ENCODE results near the gene CHMP3. TPM values are rescaled to one million over a fixed set of nuclear protein-coding genes. Genes with fewer than 3 reads are reported as not detected.
"Not testable (repeated sequence)": the region's sequence is repeated elsewhere in the genome, so short reads cannot be mapped to it uniquely, and the experiment has no call there.

CHMP3 gene
- total and polyA plus RNA-seq, 8 donors = 25.7 to 87.6 (median 70.9) TPM

DNA sequence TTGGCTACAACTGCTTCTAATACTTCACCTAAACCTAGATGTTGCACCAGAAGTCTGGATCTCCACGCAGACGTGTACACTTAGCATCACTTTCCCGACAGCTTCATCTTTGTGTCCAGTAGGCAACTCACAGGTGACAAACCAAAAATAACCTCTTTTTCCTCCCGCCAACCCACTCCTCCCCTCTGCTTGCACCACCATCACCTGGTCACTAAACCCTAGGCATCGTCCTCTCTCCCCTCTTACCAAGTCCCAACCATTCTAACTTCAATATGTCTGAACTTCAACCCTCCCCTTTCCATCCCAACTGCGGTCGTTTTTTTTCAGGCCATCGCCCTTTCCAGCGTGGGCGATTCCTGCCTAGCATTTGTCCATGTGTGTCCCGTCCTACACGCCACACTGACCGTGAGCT, 413 bp upstream of the CHMP3 start:
- ATAC-seq (no peak), FAIRE-seq (no peak), DNase-seq (no peak)
- 74 to 80% methylated on average over 13 of the region's 13 CpGs for WGBS, 2 donors
- no peaks in the 10 kb centered on the region for H3K27me3 ChIP-seq
- TF ChIP-seq, protein P1, sequence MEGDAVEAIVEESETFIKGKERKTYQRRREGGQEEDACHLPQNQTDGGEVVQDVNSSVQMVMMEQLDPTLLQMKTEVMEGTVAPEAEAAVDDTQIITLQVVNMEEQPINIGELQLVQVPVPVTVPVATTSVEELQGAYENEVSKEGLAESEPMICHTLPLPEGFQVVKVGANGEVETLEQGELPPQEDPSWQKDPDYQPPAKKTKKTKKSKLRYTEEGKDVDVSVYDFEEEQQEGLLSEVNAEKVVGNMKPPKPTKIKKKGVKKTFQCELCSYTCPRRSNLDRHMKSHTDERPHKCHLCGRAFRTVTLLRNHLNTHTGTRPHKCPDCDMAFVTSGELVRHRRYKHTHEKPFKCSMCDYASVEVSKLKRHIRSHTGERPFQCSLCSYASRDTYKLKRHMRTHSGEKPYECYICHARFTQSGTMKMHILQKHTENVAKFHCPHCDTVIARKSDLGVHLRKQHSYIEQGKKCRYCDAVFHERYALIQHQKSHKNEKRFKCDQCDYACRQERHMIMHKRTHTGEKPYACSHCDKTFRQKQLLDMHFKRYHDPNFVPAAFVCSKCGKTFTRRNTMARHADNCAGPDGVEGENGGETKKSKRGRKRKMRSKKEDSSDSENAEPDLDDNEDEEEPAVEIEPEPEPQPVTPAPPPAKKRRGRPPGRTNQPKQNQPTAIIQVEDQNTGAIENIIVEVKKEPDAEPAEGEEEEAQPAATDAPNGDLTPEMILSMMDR (IDR thresholded peaks at IDR 0.05) = no peak
- intact Hi-C loops (cut with DNase I) = no loop called here
- peaks cover 13 to 30% (median 23%) of the 10 kb centered on the region in 3 donors for H3K4me1 ChIP-seq
- H3K27ac ChIP-seq = peak overlapping the region; percentile 99 to 100 (median 100)
- H3K9me3 ChIP-seq = no peaks in the 10 kb centered on the region
- no peaks in the 10 kb centered on the region for H3K36me3 ChIP-seq
- peak overlapping the region; percentile 64 to 88 (median 74) for H3K4me3 ChIP-seq

GRCh38 chr2:86562485-86562921, 740 bp downstream of the CHMP3 start:
- intact Hi-C loops (cut with DNase I) = no loop called here
- peaks cover 13 to 30% (median 23%) of the 10 kb centered on the region in 3 donors for H3K4me1 ChIP-seq
- 0 to 1% methylated on average over 16 of the region's 16 CpGs for WGBS, 2 donors
- no peak for FAIRE-seq
- H3K36me3 ChIP-seq = no peaks in the 10 kb centered on the region
- no peaks in the 10 kb centered on the region for H3K27me3 ChIP-seq
- H3K27ac ChIP-seq = peak overlapping the region; percentile 99 to 100 (median 100)
- no peak for DNase-seq
- H3K9me3 ChIP-seq = no peaks in the 10 kb centered on the region
- TF ChIP-seq, protein P1 (IDR thresholded peaks at IDR 0.05) = no peak
- ATAC-seq = peak; percentile 27 to 47 (median 34)
- peak overlapping the region; percentile 64 to 88 (median 74) for H3K4me3 ChIP-seq

DNA sequence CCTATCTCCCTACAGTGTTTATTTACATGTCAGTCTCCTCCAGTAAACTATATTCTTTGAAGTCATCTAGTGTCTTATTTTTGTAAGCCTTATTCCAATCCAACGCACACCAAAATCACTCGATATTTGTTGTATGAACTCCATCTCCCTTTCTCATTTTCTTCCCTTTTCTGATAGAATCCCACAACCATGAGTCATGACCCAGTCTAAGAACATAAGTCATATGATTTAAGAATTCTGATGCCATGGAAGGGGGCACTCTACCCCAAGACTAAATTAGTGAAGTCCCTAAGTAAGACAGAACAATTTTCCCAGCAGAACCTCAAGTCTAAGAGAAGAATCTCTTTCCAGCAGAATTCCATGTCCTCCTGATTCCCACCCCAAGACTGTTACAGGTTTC, 5.4 kb downstream of the CHMP3 start:
- FAIRE-seq = no peak
- no peak for DNase-seq
- Histone ChIP-seq H3K4me1 (peaks cover 13 to 16% (median 14%) of the 10 kb centered on the region in 3 donors), H3K4me3 (no peak overlapping the region), H3K36me3 (no peaks in the 10 kb centered on the region), H3K27me3 (no peaks in the 10 kb centered on the region), H3K9me3 (no peaks in the 10 kb centered on the region), H3K27ac (no peak overlapping the region)
- 98 to 100% methylated on average over 2 of the region's 2 CpGs for WGBS, 2 donors
- ATAC-seq = no peak
- TF ChIP-seq, protein P1 (IDR thresholded peaks at IDR 0.05) = no peak
- intact Hi-C loops (cut with DNase I) = no loop called here

GRCh38 chr2:86556508-86556907, 6.7 kb downstream of the CHMP3 start:
- Histone ChIP-seq H3K36me3 (no peaks in the 10 kb centered on the region), H3K27ac (no peak overlapping the region), H3K27me3 (no peaks in the 10 kb centered on the region), H3K4me1 (peaks cover 5 to 9% (median 8%) of the 10 kb centered on the region in 3 donors), H3K9me3 (no peaks in the 10 kb centered on the region), H3K4me3 (no peak overlapping the region)
- FAIRE-seq (no peak), ATAC-seq (no peak), DNase-seq (no peak)
- TF ChIP-seq, protein P1 (IDR thresholded peaks at IDR 0.05) = no peak
- intact Hi-C loops (cut with DNase I) = no loop called here
- WGBS, 2 donors = 82% methylated on average over 16 of the region's 16 CpGs

DNA sequence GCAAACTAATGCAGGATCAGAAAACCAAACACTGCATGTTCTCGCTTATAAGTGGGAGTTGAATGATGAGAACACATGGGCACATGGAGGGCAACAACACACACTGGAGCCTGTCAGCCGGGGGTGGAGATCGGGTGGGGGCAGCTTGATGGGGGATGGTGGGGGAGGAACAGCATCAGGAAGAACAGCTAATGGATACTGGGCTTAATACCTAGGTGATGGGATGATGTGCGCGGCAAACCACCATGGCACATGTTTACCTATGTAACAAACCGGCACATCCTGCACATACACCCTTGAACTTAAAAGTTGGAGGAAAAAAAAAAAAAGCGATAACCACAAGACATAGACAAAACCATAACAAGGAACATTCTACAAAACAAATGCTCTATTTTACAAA, 10.4 kb downstream of the CHMP3 start:
- DNase-seq (no peak), FAIRE-seq (no peak), ATAC-seq (no peak)
- H3K4me1 ChIP-seq = no peaks in the 10 kb centered on the region
- TF ChIP-seq, protein P1 (IDR thresholded peaks at IDR 0.05) = no peak
- WGBS, 2 donors = 94 to 98% methylated on average over 7 of the region's 7 CpGs
- no peaks in the 10 kb centered on the region for H3K9me3 ChIP-seq
- no peaks in the 10 kb centered on the region for H3K36me3 ChIP-seq
- intact Hi-C loops (cut with DNase I) = no loop called here
- H3K27ac ChIP-seq = no peak overlapping the region
- H3K4me3 ChIP-seq = no peak overlapping the region
- H3K27me3 ChIP-seq = no peaks in the 10 kb centered on the region

DNA sequence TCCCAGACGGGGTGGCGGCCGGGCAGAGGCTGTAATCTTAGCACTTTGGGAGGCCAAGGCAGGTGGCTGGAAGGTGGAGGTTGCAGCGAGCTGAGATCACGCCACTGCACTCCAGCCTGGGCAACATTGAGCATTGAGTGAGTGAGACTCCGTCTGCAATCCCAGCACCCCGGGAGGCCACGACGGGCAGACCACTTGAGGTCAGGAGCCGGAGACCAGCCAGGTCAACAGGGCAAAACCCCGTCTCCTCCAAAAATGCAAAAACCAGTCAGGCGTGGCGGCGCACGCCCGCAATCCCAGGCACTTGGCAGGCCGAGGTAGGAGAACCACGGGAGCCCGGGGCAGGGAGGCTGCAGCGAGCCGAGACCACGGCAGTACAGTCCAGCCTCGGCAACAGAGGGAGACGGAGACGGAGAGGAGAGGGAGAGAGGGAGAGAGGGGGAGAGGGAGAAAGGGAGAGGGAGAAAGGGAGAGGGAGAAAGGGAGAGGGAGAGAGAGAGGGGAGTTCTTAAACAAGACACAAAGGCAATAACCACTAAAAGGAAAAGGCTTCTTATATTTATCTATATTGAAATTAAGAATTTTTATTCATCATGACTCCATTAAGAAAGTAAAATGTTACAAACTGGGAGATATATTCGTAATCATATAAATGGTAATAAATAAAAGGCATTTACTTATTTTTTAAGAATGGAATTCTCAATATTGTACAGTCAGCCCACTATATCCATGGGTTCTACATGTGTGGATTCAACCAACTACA, 13.1 kb downstream of the CHMP3 start:
- H3K36me3 ChIP-seq, ATAC-seq: not testable (repeated sequence)
- WGBS, 2 donors = 98% methylated on average over 26 of the region's 26 CpGs

DNA sequence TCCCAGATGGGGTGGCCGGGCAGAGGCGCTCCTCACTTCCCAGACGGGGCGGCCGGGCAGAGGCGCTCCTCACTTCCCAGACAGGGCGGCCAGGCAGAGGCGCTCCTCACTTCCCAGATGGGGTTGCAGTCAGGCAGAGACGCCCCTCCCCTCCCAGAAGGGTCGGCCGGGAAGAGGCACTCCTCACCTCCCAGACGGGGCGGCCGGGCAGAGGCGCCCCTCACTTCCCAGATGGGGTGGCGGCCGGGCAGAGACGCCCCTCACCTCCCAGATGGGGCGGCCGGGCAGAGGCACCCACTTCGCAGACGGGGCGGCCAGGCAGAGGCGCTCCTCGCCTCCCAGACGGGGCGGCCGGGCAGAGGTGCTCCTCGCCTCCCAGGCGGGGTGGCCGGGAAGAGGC, 13.8 kb downstream of the CHMP3 start:
- H3K27me3 ChIP-seq; FAIRE-seq; H3K4me3 ChIP-seq; ATAC-seq; H3K27ac ChIP-seq; H3K9me3 ChIP-seq; H3K4me1 ChIP-seq; H3K36me3 ChIP-seq; intact Hi-C loops (cut with DNase I): not testable (repeated sequence)
- 98 to 99% methylated on average over 31 of the region's 31 CpGs for WGBS, 2 donors
- DNase-seq = peak in 1 of 6 donors; percentile 63

More for the DNA sequence above, 13.1 kb downstream of the CHMP3 start:
- H3K27ac ChIP-seq; intact Hi-C loops (cut with DNase I); H3K4me3 ChIP-seq; DNase-seq; H3K9me3 ChIP-seq; FAIRE-seq; H3K27me3 ChIP-seq; H3K4me1 ChIP-seq: not testable (repeated sequence)
